Glutamatergic neuron (in vitro differentiated cells): ENCODE measurements around the gene EYA4. TPM values are rescaled to one million over a fixed set of nuclear protein-coding genes. Genes with fewer than 3 reads are reported as not detected.

Source experiments
- DNase-seq: peaks from one replicate; pipeline ENCODE4 v3.0.0; 2022
- H3K27ac Mint-ChIP-seq: one replicate; pipeline ENCODE4 v1.8.0; 2020; ENCODE audit warnings: mild to moderate bottlenecking, mixed read lengths, inconsistent platforms; ENCODE audit not compliant: unreplicated experiment
- H3K27me3 Mint-ChIP-seq: one replicate; pipeline ENCODE4 v1.8.0; 2020; ENCODE audit warnings: mild to moderate bottlenecking, moderate library complexity, mixed read lengths, inconsistent platforms; ENCODE audit not compliant: unreplicated experiment
- H3K36me3 Mint-ChIP-seq: one replicate; pipeline ENCODE4 v1.8.0; 2020; ENCODE audit warnings: mild to moderate bottlenecking, mixed read lengths, inconsistent platforms; ENCODE audit not compliant: unreplicated experiment
- H3K4me1 Mint-ChIP-seq: one replicate; pipeline ENCODE4 v1.8.0; 2020; ENCODE audit warnings: mild to moderate bottlenecking, low read depth, mixed read lengths, inconsistent platforms; ENCODE audit not compliant: unreplicated experiment
- H3K4me3 Mint-ChIP-seq: one replicate; pipeline ENCODE4 v1.8.0; 2020; ENCODE audit warnings: mild to moderate bottlenecking, mixed read lengths, inconsistent platforms; ENCODE audit not compliant: unreplicated experiment
- H3K9me3 Mint-ChIP-seq: one replicate; pipeline ENCODE4 v1.8.0; 2020; ENCODE audit warnings: mild to moderate bottlenecking, moderate library complexity, mixed read lengths, inconsistent platforms; ENCODE audit not compliant: unreplicated experiment
- CTCF ChIP-seq: fragments of 200-600 bp; sonication (generic); IDR thresholded peaks from one replicate; pipeline ENCODE4 v1.5.0; 2021; ENCODE audit not compliant: partially characterized antibody, unreplicated experiment
- total RNA-seq: library from RNA; stranded (reverse); fragmentation: NEBNext Ultra II Directional; extraction: Animal tissue kit (Norgen Biotek cat#: 25700); gene quantifications from one replicate; pipeline ENCODE4 v1.2.1, GENCODE V29; 2021; ENCODE audit not compliant: unreplicated experiment

EYA4 gene
- total RNA-seq, 1 donor from 2014 or later: not detected

- no peak for TF ChIP-seq CTCF
- no peak for DNase-seq
- H3K9me3 Mint-ChIP-seq: peaks cover 3% of the 10 kb centered on the region
- no peaks in the 10 kb centered on the region for H3K27me3 Mint-ChIP-seq
- no peaks in the 10 kb centered on the region for H3K36me3 Mint-ChIP-seq
- H3K27ac Mint-ChIP-seq: no peak overlapping the region
- H3K4me1 Mint-ChIP-seq: peaks cover 5% of the 10 kb centered on the region
- no peak overlapping the region for H3K4me3 Mint-ChIP-seq
These were observed 264.5 kb downstream of the EYA4 start for GRCh38 chr6:133505681-133506080.

- Mint-ChIP-seq H3K4me1 (peaks cover 4% of the 10 kb centered on the region), H3K9me3 (peaks cover 2% of the 10 kb centered on the region), H3K36me3 (no peaks in the 10 kb centered on the region), H3K27ac (no peak overlapping the region), H3K27me3 (no peaks in the 10 kb centered on the region), H3K4me3 (no peak overlapping the region)
- DNase-seq: peak; percentile 68
- TF ChIP-seq CTCF: peak; percentile 46
These were observed 271.4 kb downstream of the EYA4 start for GRCh38 chr6:133512410-133513016.

- Mint-ChIP-seq H3K27ac (no peak overlapping the region), H3K27me3 (peaks cover 2% of the 10 kb centered on the region), H3K9me3 (no peaks in the 10 kb centered on the region), H3K4me1 (no peaks in the 10 kb centered on the region), H3K4me3 (no peak overlapping the region), H3K36me3 (no peaks in the 10 kb centered on the region)
- no peak for DNase-seq
- no peak for TF ChIP-seq CTCF
These were observed 282.7 kb downstream of the EYA4 start for GRCh38 chr6:133523816-133524215.

- TF ChIP-seq CTCF: no peak
- Mint-ChIP-seq H3K27ac (no peak overlapping the region), H3K4me3 (no peak overlapping the region)
These were observed 285.3 kb downstream of the EYA4 start for GRCh38 chr6:133526436-133526835.

GRCh38 chr6:133528566-133528965 is 287.4 kb downstream of the EYA4 start:
- Mint-ChIP-seq H3K27me3 (peaks cover 2% of the 10 kb centered on the region), H3K9me3 (no peaks in the 10 kb centered on the region)

More at GRCh38 chr6:133526436-133526835, 285.3 kb downstream of the EYA4 start:
- no peak for DNase-seq
- Mint-ChIP-seq H3K36me3 (no peaks in the 10 kb centered on the region), H3K27me3 (peaks cover 2% of the 10 kb centered on the region), H3K9me3 (no peaks in the 10 kb centered on the region), H3K4me1 (no peaks in the 10 kb centered on the region)

More at GRCh38 chr6:133528566-133528965, 287.4 kb downstream of the EYA4 start:
- TF ChIP-seq CTCF: no peak
- no peaks in the 10 kb centered on the region for H3K36me3 Mint-ChIP-seq
- no peak overlapping the region for H3K4me3 Mint-ChIP-seq
- H3K4me1 Mint-ChIP-seq: no peaks in the 10 kb centered on the region
- DNase-seq: no peak
- no peak overlapping the region for H3K27ac Mint-ChIP-seq
